Fibroblast of the aortic adventitia (primary cell): ENCODE measurements around the gene IL13. TPM values are rescaled to one million over a fixed set of nuclear protein-coding genes. Genes with fewer than 3 reads are reported as not detected.

Experiments
- DNase-seq: peaks from one replicate; pipeline ENCODE4 v3.0.0-alpha.2; 2010; ENCODE audit warnings: low read depth
- H3K4me3 ChIP-seq: 2 replicates; pipeline ENCODE4 v1.5.1; 2011; ENCODE audit warnings: low read depth, mild to moderate bottlenecking, control low read depth, low read length, moderate library complexity
- CTCF ChIP-seq: IDR thresholded peaks from 2 replicates; pipeline ENCODE4 v1.5.1; 2011; ENCODE audit warnings: mild to moderate bottlenecking, low read length, control low read depth, inconsistent platforms; ENCODE audit not compliant: insufficient read depth
- total RNA-seq: library from RNA; depleted of rRNA; stranded (reverse); fragments of >200 nt; gene quantifications from 2 replicates; pipeline ENCODE4 v1.2.3, GENCODE V29; 2012; ENCODE audit warnings: low replicate concordance

The IL13 gene
- total RNA-seq, 1 donor: not detected

GRCh38 chr5:132661231-132662003 is 3.4 kb downstream of the IL13 start:
- TF ChIP-seq CTCF: peak; percentile 10
- DNase-seq: peak; percentile 20
- H3K4me3 ChIP-seq: no peak overlapping the region

GRCh38 chr5:132662004-132662401 is 4.0 kb downstream of the IL13 start:
- no peak overlapping the region for H3K4me3 ChIP-seq
- DNase-seq: no peak
- no peak for TF ChIP-seq CTCF

GRCh38 chr5:132662925-132663770 is 5.2 kb downstream of the IL13 start:
- no peak for TF ChIP-seq CTCF
- DNase-seq: no peak

GRCh38 chr5:132663771-132664695 is 6.1 kb downstream of the IL13 start:
- TF ChIP-seq CTCF: no peak
- H3K4me3 ChIP-seq: no peak overlapping the region
- DNase-seq: no peak

More at GRCh38 chr5:132662925-132663770, 5.2 kb downstream of the IL13 start:
- H3K4me3 ChIP-seq: no peak overlapping the region

- TF ChIP-seq CTCF: no peak
- no peak overlapping the region for H3K4me3 ChIP-seq
- DNase-seq: no peak
These were observed 6.8 kb downstream of the IL13 start for GRCh38 chr5:132664696-132665209.

DNA sequence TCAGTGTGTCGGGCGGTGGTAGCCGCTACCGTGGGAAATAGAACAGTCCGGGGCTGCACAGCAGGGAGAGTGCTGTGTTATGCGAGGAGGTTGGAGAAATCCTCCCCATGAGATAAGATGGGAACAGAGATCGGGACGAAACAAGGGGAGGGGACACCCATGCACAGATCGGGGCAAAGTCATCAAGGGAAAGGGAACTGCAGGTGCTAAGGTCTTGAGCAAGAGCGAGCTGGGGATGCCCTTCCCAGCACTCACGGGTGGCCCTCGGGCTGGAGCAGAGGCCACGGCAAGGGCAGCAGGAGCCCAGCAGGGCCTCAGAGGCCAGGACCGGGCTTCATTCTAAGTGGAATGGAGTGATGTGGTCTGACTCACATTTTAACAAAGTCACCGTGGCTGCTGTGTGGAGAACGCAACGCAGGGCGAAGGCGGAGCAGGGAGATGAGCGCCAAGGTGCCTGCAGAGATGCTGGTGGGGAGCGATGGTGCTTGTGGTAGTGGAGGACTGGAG is 7.7 kb downstream of the IL13 start:
- no peak overlapping the region for H3K4me3 ChIP-seq
- no peak for DNase-seq
- TF ChIP-seq CTCF: no peak
